ENCODE results near the gene ANKS6. TPM values are rescaled to one million over a fixed set of nuclear protein-coding genes. Genes with fewer than 3 reads are reported as not detected.

The ANKS6 gene
- total and polyA plus RNA-seq, 9 of the 15 experiments (the other 6 are each of a cell fraction or from before 2014, with no cell fraction given): 9.9 to 74.5 (median 36.9) TPM

DNA sequence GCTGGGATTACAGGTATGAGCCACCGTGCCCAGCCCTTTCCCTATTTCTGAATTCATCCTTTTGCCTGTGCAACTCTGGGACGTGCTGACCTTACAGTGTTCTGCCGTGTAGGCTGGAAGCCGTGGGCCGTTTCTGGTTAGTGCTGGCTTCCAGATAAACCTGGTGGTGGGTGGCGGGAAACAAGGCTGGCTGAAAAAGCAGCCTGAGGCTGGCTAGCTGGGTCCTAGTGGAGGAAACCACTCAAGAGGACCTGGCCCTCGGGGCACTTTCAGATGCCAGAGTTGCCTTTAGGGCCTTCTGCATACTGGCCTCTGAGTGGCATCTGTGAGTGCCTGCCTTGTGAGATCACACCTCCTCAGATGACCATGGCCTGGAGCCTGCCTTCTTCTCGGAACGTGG lies 38.0 kb upstream of the ANKS6 start:
- Histone ChIP-seq H3K4me3 (no peak overlapping the region), H3K27me3 (ENCODE audit: control insufficient read depth in 2 of 2, insufficient read depth in 2 of 2, low read length in 2 of 2) (no peaks in the 10 kb centered on the region), H3K27ac (ENCODE audit: extremely low read depth, low read depth, low read length) (peak overlapping the region; percentile 98), H3K9me1 (ENCODE audit: control insufficient read depth, insufficient read depth, low read length) (no peaks in the 10 kb centered on the region), H3K79me2 (ENCODE audit: control insufficient read depth, insufficient read depth, low read length) (peaks cover 20% of the 10 kb centered on the region; the same call in 2 of the 3 replicates), H3K4me1 (replicated peaks in 1 of 2; ENCODE audit: control insufficient read depth in 2 of 2, insufficient read depth in 2 of 2, low read length in 2 of 2) (peaks cover 36 to 51% of the 10 kb centered on the region in 2 experiments), H4K20me1 (replicated peaks; ENCODE audit: control insufficient read depth, insufficient read depth, low read length) (no peaks in the 10 kb centered on the region), H3K9me3 (replicated peaks; ENCODE audit: control insufficient read depth, insufficient read depth, low read depth, low read length) (no peaks in the 10 kb centered on the region), H3K4me2 (ENCODE audit: insufficient read depth, low read length) (peak overlapping the region; percentile 58; the same call in 1 of the 2 replicates), H3K36me3 (ENCODE audit: control insufficient read depth, insufficient read depth, low read length) (peaks cover 92% of the 10 kb centered on the region), H3K9ac (ENCODE audit: insufficient read depth in 1 of 2, low read depth in 2 of 2, low read length in 2 of 2) (peak overlapping the region; percentile 70 to 78), H2AFZ (ENCODE audit: low read depth, low read length) (peak overlapping the region; percentile 17; the same call in 1 of the 2 replicates)
- no TSS peak for BruUV-seq (replicated peaks)
- intact Hi-C loops (cut with micrococcal nuclease): loop anchor here (5.0 kb wide), 1 partner anchor 37 kb away; the partner anchor contains the start of gene ANKS6
- DNase-seq (ENCODE audit: extremely low read depth in 1 of 4, low spot score in 3 of 4) (peak in 1 of 4 experiments; percentile 55), FAIRE-seq (peak; percentile 32), ATAC-seq (0 out of 3 replicates have a peak, but pooled peaks have one; percentile 3)
- 71% methylated on average over 9 of the region's 9 CpGs for WGBS (ENCODE audit: insufficient coverage, low coverage, missing lambda C conversion rate)
- POLR2A ChIA-PET: no interaction called here
- TF ChIP-seq EGR1 (conservative IDR thresholded peaks at IDR 0.05): peak; percentile 54
- TF ChIP-seq HNRNPL (IDR thresholded peaks at IDR 0.05; ENCODE audit: low read depth, low read length): no peak
- TF ChIP-seq, protein P1, sequence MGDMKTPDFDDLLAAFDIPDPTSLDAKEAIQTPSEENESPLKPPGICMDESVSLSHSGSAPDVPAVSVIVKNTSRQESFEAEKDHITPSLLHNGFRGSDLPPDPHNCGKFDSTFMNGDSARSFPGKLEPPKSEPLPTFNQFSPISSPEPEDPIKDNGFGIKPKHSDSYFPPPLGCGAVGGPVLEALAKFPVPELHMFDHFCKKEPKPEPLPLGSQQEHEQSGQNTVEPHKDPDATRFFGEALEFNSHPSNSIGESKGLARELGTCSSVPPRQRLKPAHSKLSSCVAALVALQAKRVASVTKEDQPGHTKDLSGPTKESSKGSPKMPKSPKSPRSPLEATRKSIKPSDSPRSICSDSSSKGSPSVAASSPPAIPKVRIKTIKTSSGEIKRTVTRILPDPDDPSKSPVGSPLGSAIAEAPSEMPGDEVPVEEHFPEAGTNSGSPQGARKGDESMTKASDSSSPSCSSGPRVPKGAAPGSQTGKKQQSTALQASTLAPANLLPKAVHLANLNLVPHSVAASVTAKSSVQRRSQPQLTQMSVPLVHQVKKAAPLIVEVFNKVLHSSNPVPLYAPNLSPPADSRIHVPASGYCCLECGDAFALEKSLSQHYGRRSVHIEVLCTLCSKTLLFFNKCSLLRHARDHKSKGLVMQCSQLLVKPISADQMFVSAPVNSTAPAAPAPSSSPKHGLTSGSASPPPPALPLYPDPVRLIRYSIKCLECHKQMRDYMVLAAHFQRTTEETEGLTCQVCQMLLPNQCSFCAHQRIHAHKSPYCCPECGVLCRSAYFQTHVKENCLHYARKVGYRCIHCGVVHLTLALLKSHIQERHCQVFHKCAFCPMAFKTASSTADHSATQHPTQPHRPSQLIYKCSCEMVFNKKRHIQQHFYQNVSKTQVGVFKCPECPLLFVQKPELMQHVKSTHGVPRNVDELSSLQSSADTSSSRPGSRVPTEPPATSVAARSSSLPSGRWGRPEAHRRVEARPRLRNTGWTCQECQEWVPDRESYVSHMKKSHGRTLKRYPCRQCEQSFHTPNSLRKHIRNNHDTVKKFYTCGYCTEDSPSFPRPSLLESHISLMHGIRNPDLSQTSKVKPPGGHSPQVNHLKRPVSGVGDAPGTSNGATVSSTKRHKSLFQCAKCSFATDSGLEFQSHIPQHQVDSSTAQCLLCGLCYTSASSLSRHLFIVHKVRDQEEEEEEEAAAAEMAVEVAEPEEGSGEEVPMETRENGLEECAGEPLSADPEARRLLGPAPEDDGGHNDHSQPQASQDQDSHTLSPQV (IDR thresholded peaks at IDR 0.05): peak; percentile 39
- peak in 1 of 2 experiments; percentile 74 for TF ChIP-seq E2F6 (IDR thresholded peaks at IDR 0.05; ENCODE audit: borderline replicate concordance in 1 of 2, extremely low read depth in 1 of 2, insufficient read depth in 1 of 2, insufficient read length in 1 of 2, low read depth in 1 of 2, low read length in 1 of 2, poor library complexity in 1 of 2, severe bottlenecking in 1 of 2)
- peak; percentile 40; the same call in 1 of the 2 replicates for TF ChIP-seq RBFOX2 (IDR thresholded peaks at IDR 0.05; ENCODE audit: low read depth, low read length)
- in situ Hi-C loops (cut with MboI): no loop called here
- CTCF ChIA-PET (ENCODE audit: low intra/inter-chr PET ratio): no interaction called here

Measured in K562 (cell line).